Heart right ventricle (tissue), 16 donors: ENCODE measurements around the gene SPTBN5. TPM values are rescaled to one million over a fixed set of nuclear protein-coding genes. Genes with fewer than 3 reads are reported as not detected.

Source experiments
- ATAC-seq, 8 donors: fragments of 200-7000 bp; cut with Tn5 transposase; one replicate each; pipeline ENCODE4 v1.9.1; 2020; ENCODE audit warnings: mild to moderate bottlenecking in 8 of 8, moderate library complexity in 8 of 8, moderate number of reproducible peaks in 1 of 8
- DNase-seq, 2 donors: peaks; one replicate each; pipeline ENCODE4 v3.0.0-alpha.2; 2020
- H3K27ac ChIP-seq, 10 donors: fragments of 200-600 bp; sonication (generic) in 2 of 10; one replicate each; pipeline versions ENCODE4 v1.5.0 to v1.8.0; 2020 to 2022; ENCODE audit warnings: mild to moderate bottlenecking in 3 of 10
- H3K27me3 ChIP-seq, 7 donors: fragments of 200-600 bp; one replicate each; pipeline ENCODE4 v1.8.0; 2021 to 2022; ENCODE audit warnings: mild to moderate bottlenecking in 2 of 7
- H3K36me3 ChIP-seq, 9 donors: fragments of 200-600 bp; sonication (generic) in 1 of 9; one replicate each; pipeline versions ENCODE4 v1.5.0 to v1.8.0; 2020 to 2022; ENCODE audit warnings: mild to moderate bottlenecking in 2 of 9
- H3K4me1 ChIP-seq, 9 donors: fragments of 200-600 bp; sonication (generic) in 1 of 9; one replicate each; pipeline versions ENCODE4 v1.5.0 to v1.8.0; 2020 to 2022; ENCODE audit warnings: mild to moderate bottlenecking in 4 of 9
- H3K4me3 ChIP-seq, 10 donors: fragments of 200-600 bp; sonication (generic) in 2 of 10; one replicate each; pipeline versions ENCODE4 v1.5.0 to v1.8.0; 2020 to 2022; ENCODE audit warnings: mild to moderate bottlenecking in 7 of 10, moderate library complexity in 2 of 10
- H3K9me3 ChIP-seq, 11 donors: fragments of 200-600 bp in 10 of 11; sonication (generic) in 2 of 11; one replicate each; pipeline versions ENCODE4 v1.5.0 to v1.8.0; 2013 to 2022; ENCODE audit warnings: mild to moderate bottlenecking in 2 of 11, control low read depth in 1 of 11, moderate library complexity in 1 of 11
- WGBS, 2 donors: extraction: QIAGEN DNeasy Blood & Tissue Kit; methylation state at CpG; one replicate each; pipeline ENCODE4 v1.1.7; 2013; ENCODE audit warnings: inconsistent platforms in 1 of 2; 5-methylcytosine and 5-hydroxymethylcytosine counted together
- intact Hi-C, 10 donors: fragments of 100-400 bp; cut with DNase I; formaldehyde crosslinking; loops; one replicate each; pipeline versions ENCODE4 v1.11.1 to v1.14.2; 2022
- polyA plus RNA-seq, 2 donors: library from polyadenylated mRNA; stranded (reverse); fragments of 200-250 nt; gene quantifications; one replicate each; pipeline ENCODE4 v1.2.3, GENCODE V29; 2013
- total RNA-seq, 10 donors: library from RNA; stranded (reverse); fragmentation: NEBNext Ultra II Directional in 3 of 10; extraction: Animal tissue kit (Norgen Biotek cat#: 25700) in 3 of 10; gene quantifications; one replicate each; pipeline versions ENCODE4 v1.2.1 to v1.2.4, GENCODE V29; 2021 to 2023
- TF ChIP-seq, protein P1 (sequence below), 9 donors: fragments of 200-600 bp; sonication (generic) in 2 of 9; IDR thresholded peaks; one replicate each; pipeline versions ENCODE4 v1.5.0 to v1.8.0; 2021 to 2022; ENCODE audit warnings: antibody characterized with exemption in 9 of 9, mild to moderate bottlenecking in 5 of 9, moderate library complexity in 1 of 9
- donor health status: Arrhythmogenic right ventricular cardiomyopathy.
- donor health status: ischemic (EF 13 %, LVEDD 7.1; RV severe dilation, severe dysfunction).
- donor health status: healthy with polysubstance abuse.
- donor health status: DM: no; HTN: yes; CAD: no.
- donor health status: DM: no; HTN: no; CAD: no.
- donor health status: ischemic (EF 25% LVEDD 6.9; RV normal size, moderate dysfunction).
- donor health status: ischemic (EF 25% LVEDD 5.7; RV mildly dilated, moderate dysfunction).
- donor health status: healthy.
- donor health status: DM: yes; HTN: yes; CAD: no.
- donor health status: Ischemic cardiomyopathy.
- donor health status: ischemic (EF 35%, LVEDD 5.7; RV mildly dilated, moderate dysfunction).
- donor health status: nonischemic (EF 11% LVEDD 7.7; RV severe dilation, severe dysfunction).
- donor health status: DM: yes; HTN: yes; CAD: no.
- donor health status: PGD.
- donor health status: ischemic (EF 29% LVEDD 5.4; RV normal size, mild dysfunction).
- donor health status: nonischemic (EF 23%, LVEDD 6.1; RV moderate dilation, normal function).

The SPTBN5 gene
- total and polyA plus RNA-seq, 12 donors: 0.94 to 8.7 (median 2.4) TPM

- Histone ChIP-seq H3K4me3 (no peak overlapping the region), H3K27ac (no peak overlapping the region), H3K9me3 (no peaks in the 10 kb centered on the region), H3K36me3 (no peaks in the 10 kb centered on the region), H3K4me1 (peaks cover 2 to 17% (median 12%) of the 10 kb centered on the region in 9 donors), H3K27me3 (no peaks in the 10 kb centered on the region)
- ATAC-seq: no peak
- WGBS, 2 donors: 87 to 91% methylated on average over 9 of the region's 9 CpGs
- DNase-seq: no peak
- TF ChIP-seq, protein P1, sequence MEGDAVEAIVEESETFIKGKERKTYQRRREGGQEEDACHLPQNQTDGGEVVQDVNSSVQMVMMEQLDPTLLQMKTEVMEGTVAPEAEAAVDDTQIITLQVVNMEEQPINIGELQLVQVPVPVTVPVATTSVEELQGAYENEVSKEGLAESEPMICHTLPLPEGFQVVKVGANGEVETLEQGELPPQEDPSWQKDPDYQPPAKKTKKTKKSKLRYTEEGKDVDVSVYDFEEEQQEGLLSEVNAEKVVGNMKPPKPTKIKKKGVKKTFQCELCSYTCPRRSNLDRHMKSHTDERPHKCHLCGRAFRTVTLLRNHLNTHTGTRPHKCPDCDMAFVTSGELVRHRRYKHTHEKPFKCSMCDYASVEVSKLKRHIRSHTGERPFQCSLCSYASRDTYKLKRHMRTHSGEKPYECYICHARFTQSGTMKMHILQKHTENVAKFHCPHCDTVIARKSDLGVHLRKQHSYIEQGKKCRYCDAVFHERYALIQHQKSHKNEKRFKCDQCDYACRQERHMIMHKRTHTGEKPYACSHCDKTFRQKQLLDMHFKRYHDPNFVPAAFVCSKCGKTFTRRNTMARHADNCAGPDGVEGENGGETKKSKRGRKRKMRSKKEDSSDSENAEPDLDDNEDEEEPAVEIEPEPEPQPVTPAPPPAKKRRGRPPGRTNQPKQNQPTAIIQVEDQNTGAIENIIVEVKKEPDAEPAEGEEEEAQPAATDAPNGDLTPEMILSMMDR (IDR thresholded peaks at IDR 0.05): no peak
- intact Hi-C loops: no loop called here
These were observed 6.0 kb downstream of the SPTBN5 start for GRCh38 chr15:41887893-41888292.

GRCh38 chr15:41887161-41887560 lies 6.7 kb downstream of the SPTBN5 start:
- DNase-seq (no peak), ATAC-seq (no peak)
- TF ChIP-seq, protein P1 (IDR thresholded peaks at IDR 0.05): no peak
- Histone ChIP-seq H3K27me3 (peaks cover 0 to 4% (median 0%) of the 10 kb centered on the region in 7 donors), H3K4me3 (no peak overlapping the region), H3K27ac (no peak overlapping the region), H3K9me3 (no peaks in the 10 kb centered on the region), H3K36me3 (no peaks in the 10 kb centered on the region), H3K4me1 (peaks cover under 1 to 20% (median 12%) of the 10 kb centered on the region in 9 donors)
- intact Hi-C loops: no loop called here
- 96 to 97% methylated on average over 10 of the region's 10 CpGs for WGBS, 2 donors

GRCh38 chr15:41886741-41887140 lies 7.1 kb downstream of the SPTBN5 start:
- intact Hi-C loops: no loop called here
- DNase-seq: no peak
- TF ChIP-seq, protein P1 (IDR thresholded peaks at IDR 0.05): no peak
- ATAC-seq: no peak
- Histone ChIP-seq H3K9me3 (no peaks in the 10 kb centered on the region), H3K36me3 (no peaks in the 10 kb centered on the region), H3K27ac (no peak overlapping the region), H3K27me3 (peaks cover 0 to 8% (median 0%) of the 10 kb centered on the region in 7 donors), H3K4me3 (no peak overlapping the region), H3K4me1 (peaks cover 2 to 20% (median 14%) of the 10 kb centered on the region in 9 donors)
- 94 to 96% methylated on average over 7 of the region's 7 CpGs for WGBS, 2 donors

GRCh38 chr15:41885841-41886240 lies 8.0 kb downstream of the SPTBN5 start:
- intact Hi-C loops: no loop called here
- peaks cover 3 to 26% (median 18%) of the 10 kb centered on the region in 9 donors for H3K4me1 ChIP-seq
- H3K9me3 ChIP-seq: no peaks in the 10 kb centered on the region
- H3K4me3 ChIP-seq: no peak overlapping the region
- no peak overlapping the region for H3K27ac ChIP-seq
- TF ChIP-seq, protein P1 (IDR thresholded peaks at IDR 0.05): no peak
- H3K36me3 ChIP-seq: no peaks in the 10 kb centered on the region
- peaks cover 0 to 16% (median 0%) of the 10 kb centered on the region in 7 donors for H3K27me3 ChIP-seq
- 96 to 97% methylated on average over 14 of the region's 14 CpGs for WGBS, 2 donors
- no peak for DNase-seq
- ATAC-seq: no peak
